Stimulated activated CD4-positive, alpha-beta T cell treated with anti-CD3 and anti-CD28 coated beads, Interleukin-4, amount 100 ng/mL, for 24 hours (primary cell): ENCODE data around the gene CPNE2.
"Not testable (repeated sequence)": the region's sequence is repeated elsewhere in the genome, so short reads cannot be mapped to it uniquely, and the experiment has no call there.

Experiments
- DNase-seq: peaks from one replicate; pipeline ENCODE4 v3.0.0-alpha.2; 2020

The CPNE2 gene

GRCh38 chr16:57070424-57070823, 22.0 kb upstream of the CPNE2 start:
- no peak for DNase-seq

- peak; percentile 9 for DNase-seq
Measured at GRCh38 chr16:57071081-57071732, 21.2 kb upstream of the CPNE2 start.

DNA sequence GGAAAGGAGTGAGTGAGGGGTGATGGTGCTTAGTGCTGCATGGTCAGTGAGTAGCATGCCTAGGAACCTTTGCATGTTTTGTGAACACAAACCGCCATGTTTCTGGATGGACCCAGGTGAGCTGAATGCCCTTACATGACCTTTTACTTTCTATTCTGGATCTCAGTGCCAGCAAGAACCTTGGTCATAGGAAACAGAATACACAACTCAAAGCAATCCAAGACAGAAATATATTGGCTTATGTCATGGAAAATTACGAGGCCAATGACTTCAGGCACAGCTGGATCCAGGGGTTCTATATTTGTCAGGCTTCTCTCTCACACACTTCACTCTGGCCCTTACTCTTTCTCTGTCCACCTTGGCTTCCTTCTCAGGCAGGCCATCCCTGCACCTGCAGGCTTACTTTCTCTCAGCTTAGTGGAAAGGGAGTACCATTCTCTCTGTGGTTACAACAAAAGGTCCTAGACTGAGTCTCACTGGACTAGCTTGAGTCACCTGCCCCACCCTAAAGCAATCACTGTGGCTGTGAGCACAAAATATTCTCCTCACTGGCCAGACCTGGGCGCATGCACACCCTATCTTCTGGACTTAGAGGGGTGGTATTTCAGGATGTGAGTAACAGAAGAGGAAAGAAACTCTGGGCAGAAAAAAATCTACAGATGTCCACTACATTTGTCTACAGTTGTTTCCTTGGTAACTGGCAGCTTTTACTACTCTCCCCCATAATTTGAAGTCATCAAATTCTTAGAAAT, 20.4 kb upstream of the CPNE2 start:
- no peak for DNase-seq

DNA sequence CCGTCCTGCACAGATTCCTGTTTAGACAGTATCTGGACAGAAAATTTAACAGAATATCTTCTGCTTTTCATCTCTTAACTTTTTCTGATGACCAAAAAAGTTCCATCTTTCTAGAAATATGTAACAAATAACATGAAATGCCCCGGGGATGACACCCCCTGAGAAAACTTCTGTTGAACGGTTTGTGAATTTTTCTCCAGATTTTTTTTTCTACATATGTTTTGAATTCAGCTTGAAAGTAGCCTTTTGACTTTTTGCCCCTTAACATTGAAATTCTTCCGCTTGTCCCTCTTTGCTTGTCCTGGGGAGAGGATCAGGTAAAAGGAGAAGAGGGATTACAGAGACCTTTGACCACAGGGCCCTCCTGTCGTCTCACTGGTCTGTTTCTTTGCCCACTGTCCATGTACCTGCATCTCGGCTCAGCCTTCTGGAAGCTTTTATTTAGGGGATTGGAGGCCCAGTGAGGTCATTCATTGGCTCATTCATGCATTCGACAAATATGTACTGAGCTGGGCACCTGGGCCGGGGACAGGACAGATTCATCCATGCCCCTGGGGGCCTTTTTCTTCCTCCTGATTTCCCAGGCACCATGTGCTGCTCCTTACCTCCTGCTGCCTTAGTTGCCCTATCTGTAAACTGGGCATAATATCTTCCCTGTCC, 19.6 kb upstream of the CPNE2 start:
- DNase-seq, result no peak

DNA sequence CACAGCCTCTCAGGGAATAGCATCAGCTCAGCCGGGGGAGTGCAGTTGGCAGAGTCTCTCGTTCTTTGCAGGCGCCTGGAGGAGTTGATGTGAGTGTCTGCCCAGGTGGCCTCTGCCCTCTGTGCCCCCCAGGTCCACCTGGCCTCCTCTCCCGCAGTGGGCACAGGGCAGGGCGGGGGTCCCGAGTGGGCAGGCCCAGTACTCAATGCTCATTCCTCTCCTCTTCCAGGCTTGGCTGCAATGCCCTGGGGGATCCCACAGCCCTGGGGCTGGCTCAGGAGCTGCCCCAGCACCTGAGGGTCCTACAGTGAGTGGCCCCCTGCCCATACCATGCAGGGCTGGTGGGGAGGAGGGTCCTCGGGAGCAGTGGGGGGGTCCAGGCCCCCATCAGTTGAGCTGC, 14.7 kb upstream of the CPNE2 start:
- DNase-seq, result no peak

- no peak for DNase-seq
Measured at GRCh38 chr16:57081744-57082143, 10.6 kb upstream of the CPNE2 start.

DNA sequence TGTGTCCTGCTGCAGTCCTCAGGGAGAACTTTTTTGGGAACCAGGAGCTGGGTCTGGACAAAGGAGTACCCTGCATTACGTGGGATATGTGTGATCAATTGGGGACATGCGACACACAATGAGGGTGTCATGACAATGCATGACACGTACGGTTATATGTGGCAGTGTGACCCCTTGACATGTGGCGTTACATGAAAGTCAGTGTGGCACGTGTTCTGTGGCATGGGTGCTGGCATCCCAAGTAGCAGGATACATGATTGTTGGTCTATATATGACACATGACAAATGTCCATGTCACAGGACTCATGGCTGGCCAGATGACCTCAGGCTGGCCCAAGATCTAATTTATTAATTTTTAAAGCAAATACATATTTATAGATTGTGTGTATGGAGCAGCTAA, 9.7 kb upstream of the CPNE2 start:
- DNase-seq, result no peak

GRCh38 chr16:57083485-57084126, 8.8 kb upstream of the CPNE2 start:
- DNase-seq, result no peak

DNA sequence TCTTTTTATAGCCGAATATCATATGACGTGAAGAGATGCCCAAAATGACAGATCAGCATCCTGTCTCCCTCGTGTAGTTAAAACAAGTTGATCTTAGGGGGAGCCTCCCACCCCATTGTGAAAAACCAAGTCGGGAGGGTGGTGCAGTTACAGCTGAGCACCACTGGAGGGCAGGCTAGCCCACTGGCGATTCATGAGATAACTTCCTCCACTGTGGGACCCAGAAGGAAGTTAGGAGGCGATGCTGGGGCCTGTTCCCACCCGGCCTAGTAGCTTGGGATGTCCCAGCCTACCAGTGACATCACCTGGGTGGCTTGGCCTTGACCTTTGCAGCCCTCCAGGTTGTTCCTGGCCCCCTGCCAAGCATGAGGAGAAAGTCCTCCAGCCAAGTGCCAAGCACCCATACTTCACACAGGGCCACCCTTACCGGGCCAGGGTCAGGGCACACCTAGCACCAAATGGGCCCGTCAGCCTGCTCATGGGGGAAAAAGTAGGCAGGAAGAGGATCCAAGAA, 8.1 kb upstream of the CPNE2 start:
- peak; percentile 76 for DNase-seq

DNA sequence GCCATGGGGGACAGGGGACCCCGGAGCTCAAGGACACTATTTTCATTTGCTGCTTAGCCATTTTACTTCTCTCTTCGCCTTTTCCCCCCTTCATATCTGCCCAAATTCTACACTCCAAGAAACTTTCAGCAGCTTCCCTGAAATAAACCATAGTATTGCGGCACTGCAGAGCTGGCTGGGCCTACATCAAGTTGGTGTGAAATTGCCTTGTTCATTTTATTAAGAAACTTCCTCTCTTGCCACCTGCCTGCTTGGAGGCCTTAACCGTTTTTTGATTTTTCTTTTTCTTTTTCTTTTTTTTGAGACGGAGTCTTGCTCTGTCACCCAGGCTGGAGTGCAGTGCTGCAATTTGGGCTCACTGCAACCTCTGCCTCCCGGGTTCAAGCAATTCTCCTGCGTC, 7.4 kb upstream of the CPNE2 start:
- DNase-seq, result no peak

- no peak for DNase-seq
Measured at GRCh38 chr16:57087003-57087402, 5.4 kb upstream of the CPNE2 start.

- no peak for DNase-seq
Measured at GRCh38 chr16:57089406-57089805, 3.0 kb upstream of the CPNE2 start.

GRCh38 chr16:57091200-57091974, 996 bp upstream of the CPNE2 start:
- DNase-seq, result no peak

DNA sequence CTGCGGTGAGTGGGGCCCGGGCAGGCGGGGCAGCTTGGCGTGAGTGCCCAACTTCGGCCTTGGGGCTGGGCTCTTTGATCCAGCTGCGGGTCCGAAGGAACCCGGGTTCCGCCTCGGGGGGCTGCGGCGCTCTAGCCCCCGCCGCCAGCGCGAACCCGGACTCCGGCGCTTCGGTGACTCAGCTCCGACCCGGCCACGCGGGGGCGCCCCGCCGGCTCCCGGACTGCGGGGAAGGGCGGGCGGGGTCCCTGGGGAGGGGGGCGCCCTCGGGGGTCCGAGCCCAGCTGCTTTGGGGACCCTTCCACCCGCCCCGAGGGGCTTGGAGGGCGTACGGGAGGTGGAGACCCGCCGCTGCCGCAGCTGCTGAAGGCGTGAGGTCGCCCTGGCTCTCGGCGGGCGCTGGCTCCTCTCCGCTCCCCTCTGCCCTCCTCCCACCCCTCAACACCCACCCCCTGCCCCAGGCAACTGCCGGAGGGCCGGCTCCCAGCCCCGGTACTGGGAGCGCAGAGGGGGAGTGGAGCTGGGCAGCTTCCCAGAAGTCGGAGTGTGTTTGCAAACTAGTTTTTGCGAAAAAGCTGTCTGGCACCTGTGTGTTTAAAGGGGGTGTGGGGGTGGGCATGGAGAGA, 516 bp downstream of the CPNE2 start:
- DNase-seq, result peak; percentile 49

GRCh38 chr16:57093666-57094564, 1.5 kb downstream of the CPNE2 start:
- no peak for DNase-seq

DNA sequence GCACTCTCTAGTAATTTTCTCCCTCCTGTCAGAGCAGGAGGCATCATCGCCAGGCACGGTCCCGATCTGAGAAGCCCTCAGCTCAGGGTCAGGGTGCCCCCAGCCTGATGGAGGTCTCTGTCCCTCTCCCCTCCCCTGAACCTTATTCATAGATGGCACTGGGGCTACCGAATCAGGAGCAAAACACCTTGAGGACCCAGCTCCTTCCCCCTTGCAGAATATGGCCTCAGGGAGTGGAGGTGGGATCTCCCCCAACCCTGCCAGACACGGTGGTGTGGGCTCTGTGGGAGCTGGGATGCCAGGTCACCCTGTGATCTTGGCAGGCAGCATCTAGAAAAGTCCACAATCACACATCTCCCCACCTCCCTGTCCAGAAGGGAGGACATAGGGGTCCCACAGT, 2.5 kb downstream of the CPNE2 start:
- no peak for DNase-seq

- no peak for DNase-seq
Measured at GRCh38 chr16:57096192-57096591, 3.8 kb downstream of the CPNE2 start.

GRCh38 chr16:57096793-57097192, 4.4 kb downstream of the CPNE2 start:
- DNase-seq, result no peak

DNA sequence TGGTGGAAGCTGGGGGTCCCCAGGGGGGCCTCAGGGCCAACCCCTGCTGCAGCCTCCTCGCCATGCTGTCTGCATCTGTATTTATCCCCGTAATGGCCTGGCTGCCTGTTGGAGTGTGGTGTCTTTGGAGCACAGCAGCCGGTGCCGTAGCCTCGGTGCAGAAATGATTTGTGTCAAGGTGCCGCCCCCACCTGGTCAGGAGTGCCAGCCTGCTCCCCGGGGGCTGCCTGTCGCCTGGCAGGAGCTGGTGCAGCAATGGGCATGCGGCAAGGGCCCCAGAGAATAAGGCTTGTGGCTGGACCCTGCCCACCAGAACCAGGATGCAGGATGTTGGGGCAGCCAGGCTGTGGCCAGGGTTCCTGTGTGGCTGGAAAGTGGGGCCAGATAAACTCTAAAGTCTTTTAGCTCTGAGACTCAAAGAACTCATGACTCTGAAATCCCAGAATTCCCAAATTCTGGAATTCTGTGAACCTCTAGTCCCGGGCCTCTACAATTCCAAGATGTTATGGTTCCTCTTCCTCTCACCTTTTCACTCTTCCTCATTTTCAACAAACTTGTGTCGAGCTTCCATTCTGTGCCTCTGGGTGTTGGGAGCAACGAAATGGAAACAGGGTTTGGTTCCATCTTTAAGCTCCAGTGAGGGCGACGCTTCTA, 5.9 kb downstream of the CPNE2 start:
- DNase-seq, result no peak

GRCh38 chr16:57099965-57100364, 7.6 kb downstream of the CPNE2 start:
- DNase-seq, result not testable (repeated sequence)

DNA sequence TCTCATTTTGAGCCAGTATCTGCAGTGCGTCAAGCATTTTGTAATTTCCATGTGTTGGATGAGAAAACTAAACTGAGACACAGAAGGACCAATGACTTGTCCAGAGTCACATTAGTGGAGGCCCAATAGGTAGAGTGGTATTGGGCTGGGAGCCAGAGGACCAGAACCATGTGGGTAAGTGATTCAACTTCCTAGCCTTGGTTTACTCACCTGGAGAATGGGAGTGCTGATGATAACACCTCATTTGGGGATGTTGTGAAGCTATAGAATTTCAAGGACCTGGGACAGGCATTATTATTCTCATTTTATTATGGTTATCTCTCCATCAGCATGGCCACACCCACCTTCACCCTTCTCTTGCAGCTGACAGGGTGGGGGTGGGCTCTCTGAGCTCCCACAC, 8.1 kb downstream of the CPNE2 start:
- DNase-seq, result no peak
